Fibroblast of villous mesenchyme (primary cell): ENCODE data around the gene DOCK2. TPM values are rescaled to one million over a fixed set of nuclear protein-coding genes. Genes with fewer than 3 reads are reported as not detected.
"Not testable (repeated sequence)": the region's sequence is repeated elsewhere in the genome, so short reads cannot be mapped to it uniquely, and the experiment has no call there.

Source experiments
- DNase-seq: peaks from one replicate; pipeline ENCODE4 v3.0.0-alpha.2; 2010; ENCODE audit warnings: low read depth
- H3K4me3 ChIP-seq: 2 replicates; pipeline ENCODE4 v1.5.1; 2011; ENCODE audit warnings: low read depth, mild to moderate bottlenecking, low read length
- total RNA-seq: library from RNA; depleted of rRNA; stranded (reverse); fragments of >200 nt; gene quantifications from 2 replicates; pipeline ENCODE4 v1.2.3, GENCODE V29; 2012
- TF ChIP-seq, protein P1 (sequence below): IDR thresholded peaks from 2 replicates; pipeline ENCODE4 v1.5.1; 2012; ENCODE audit warnings: low read depth, mild to moderate bottlenecking, low read length; ENCODE audit not compliant: insufficient read depth

Gene DOCK2
- total RNA-seq, 1 donor = 7.3 TPM

GRCh38 chr5:169656125-169656901, 19.2 kb downstream of the DOCK2 start:
- peak; percentile 41 for DNase-seq

GRCh38 chr5:169657127-169657526, 20.1 kb downstream of the DOCK2 start:
- TF ChIP-seq, protein P1, sequence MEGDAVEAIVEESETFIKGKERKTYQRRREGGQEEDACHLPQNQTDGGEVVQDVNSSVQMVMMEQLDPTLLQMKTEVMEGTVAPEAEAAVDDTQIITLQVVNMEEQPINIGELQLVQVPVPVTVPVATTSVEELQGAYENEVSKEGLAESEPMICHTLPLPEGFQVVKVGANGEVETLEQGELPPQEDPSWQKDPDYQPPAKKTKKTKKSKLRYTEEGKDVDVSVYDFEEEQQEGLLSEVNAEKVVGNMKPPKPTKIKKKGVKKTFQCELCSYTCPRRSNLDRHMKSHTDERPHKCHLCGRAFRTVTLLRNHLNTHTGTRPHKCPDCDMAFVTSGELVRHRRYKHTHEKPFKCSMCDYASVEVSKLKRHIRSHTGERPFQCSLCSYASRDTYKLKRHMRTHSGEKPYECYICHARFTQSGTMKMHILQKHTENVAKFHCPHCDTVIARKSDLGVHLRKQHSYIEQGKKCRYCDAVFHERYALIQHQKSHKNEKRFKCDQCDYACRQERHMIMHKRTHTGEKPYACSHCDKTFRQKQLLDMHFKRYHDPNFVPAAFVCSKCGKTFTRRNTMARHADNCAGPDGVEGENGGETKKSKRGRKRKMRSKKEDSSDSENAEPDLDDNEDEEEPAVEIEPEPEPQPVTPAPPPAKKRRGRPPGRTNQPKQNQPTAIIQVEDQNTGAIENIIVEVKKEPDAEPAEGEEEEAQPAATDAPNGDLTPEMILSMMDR = no peak
- H3K4me3 ChIP-seq = no peak overlapping the region
- DNase-seq = no peak

More at GRCh38 chr5:169656125-169656901, 19.2 kb downstream of the DOCK2 start:
- TF ChIP-seq, protein P1 = no peak
- no peak overlapping the region for H3K4me3 ChIP-seq

DNA sequence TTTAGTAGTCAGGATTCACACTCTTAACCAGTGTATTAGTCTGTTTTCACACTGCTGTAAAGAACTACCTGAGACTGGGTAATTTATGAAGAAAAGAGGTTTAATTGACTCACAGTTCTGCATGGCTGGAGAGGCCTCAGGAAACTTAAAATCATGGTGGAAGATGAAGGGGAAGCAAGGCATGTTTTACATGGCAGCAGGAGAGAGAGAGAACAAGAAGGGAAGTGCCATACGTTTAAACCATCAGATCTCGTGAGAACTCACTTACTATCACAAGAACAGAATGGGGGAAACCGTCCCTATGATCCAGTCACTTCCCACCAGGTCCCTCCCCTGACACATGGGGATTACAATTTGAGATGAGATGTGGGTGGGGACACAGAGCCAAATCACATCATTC, 25.4 kb downstream of the DOCK2 start:
- DNase-seq, H3K4me3 ChIP-seq: not testable (repeated sequence)

- TF ChIP-seq, protein P1 = no peak
- no peak overlapping the region for H3K4me3 ChIP-seq
- DNase-seq = no peak
Measured at GRCh38 chr5:169663537-169663936, 26.5 kb downstream of the DOCK2 start.

DNA sequence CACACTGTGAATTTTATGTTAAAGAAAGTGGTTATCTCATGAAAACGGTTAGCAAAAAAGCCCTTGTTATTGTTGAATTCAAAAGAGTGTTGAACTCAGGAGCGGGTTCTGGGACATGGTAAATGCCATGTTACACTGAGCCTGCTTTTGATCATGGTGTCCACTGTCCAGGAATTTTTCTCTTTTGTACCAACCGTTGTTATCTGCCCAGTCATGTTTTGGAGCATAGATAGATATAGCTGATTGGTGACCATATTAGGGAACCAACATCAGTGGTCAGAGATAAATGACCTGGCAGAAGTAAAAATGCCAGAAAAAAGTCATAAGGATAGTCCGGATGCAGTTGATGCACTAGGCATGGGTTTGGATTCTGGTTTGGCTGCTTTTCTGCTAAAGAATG, 29.3 kb downstream of the DOCK2 start:
- no peak overlapping the region for H3K4me3 ChIP-seq
- DNase-seq = no peak
- TF ChIP-seq, protein P1 = no peak

DNA sequence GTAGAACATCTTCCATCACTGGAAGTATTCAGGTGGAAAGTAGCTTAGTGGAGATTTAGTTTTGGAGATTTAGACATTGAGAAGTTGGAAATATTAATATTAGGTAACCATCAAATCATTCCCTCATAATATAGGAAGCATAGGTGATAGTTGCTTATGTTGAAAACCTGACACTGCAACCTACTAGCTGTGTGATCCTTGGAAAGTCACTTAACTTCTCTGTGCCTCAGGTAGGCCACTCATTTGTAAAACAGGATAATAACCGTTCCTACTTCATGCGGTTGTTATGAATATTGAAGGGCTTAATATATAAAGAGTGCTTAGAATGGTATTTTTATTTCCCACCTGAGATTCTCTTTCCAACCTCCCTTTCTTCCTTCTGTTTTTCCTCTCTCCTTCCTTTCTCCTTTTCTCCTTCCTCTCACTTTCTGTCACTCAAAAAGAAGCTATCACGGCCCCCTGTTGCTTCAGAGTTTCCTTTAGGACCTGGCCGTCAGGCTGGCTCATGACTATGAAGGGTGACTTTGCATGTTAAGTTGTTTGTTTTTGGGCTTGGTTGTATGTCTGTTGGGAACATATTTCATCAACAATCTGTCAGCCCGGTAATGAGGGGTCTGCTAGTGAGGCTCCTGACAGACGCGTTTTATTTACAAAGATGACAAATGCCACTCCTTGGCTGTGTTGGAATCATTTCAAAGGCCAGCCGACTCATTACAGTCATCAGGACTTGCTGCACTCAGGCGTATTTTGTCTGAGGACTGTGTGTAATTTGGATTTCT, 31.0 kb downstream of the DOCK2 start:
- H3K4me3 ChIP-seq = no peak overlapping the region
- TF ChIP-seq, protein P1 = no peak
- DNase-seq = no peak

DNA sequence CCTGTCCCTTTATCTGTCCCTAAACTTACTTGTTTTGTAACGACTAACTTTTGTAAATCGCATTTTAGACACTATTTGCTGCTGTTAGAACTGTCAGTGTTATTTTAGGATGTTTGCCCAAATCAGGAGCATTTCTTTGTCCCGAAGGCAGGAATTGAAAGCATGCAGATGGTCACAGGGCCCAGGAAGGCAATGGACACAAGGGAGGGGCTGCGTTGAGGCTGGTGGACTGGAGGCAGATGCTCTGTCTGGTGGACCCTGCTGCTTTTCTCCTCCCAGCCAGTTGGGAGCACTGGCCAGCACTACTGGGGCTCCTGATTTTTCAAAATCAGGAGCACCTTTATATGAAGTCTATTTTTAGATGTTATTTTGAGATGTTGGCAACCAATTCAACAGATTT, 31.7 kb downstream of the DOCK2 start:
- TF ChIP-seq, protein P1 = no peak
- H3K4me3 ChIP-seq = no peak overlapping the region
- DNase-seq = no peak
